Natural killer cell (primary cell): ENCODE measurements around the gene PKP3. TPM values are rescaled to one million over a fixed set of nuclear protein-coding genes. Genes with fewer than 3 reads are reported as not detected.
"Not testable (repeated sequence)": the region's sequence is repeated elsewhere in the genome, so short reads cannot be mapped to it uniquely, and the experiment has no call there.

ENCODE experiments used
- ATAC-seq, 3 donors: fragments of 150-1000 bp in 2 of 3; fragments of 200-7000 bp in 1 of 3; cut with Tn5 transposase; 1 replicate in 1 of 3; 2 replicates in 2 of 3; pipeline ENCODE4 v1.10.0; 2021; ENCODE audit warnings: mild to moderate bottlenecking in 2 of 3, moderate library complexity in 2 of 3
- DNase-seq, 2 donors: peaks; one replicate each; pipeline versions ENCODE4 v3.0.0 to v3.0.0-alpha.2; 2013 to 2021; ENCODE audit warnings: mixed read lengths in 1 of 2
- H3K27ac ChIP-seq: one replicate; pipeline ENCODE4 v1.5.1; 2013; ENCODE audit warnings: mild to moderate bottlenecking, low read length
- H3K27me3 ChIP-seq: one replicate; pipeline ENCODE4 v1.6.1; 2013; ENCODE audit warnings: low read length; ENCODE audit not compliant: control insufficient read depth, insufficient read depth
- H3K36me3 ChIP-seq: one replicate; pipeline ENCODE4 v1.6.1; 2013; ENCODE audit warnings: low read length; ENCODE audit not compliant: control insufficient read depth, insufficient read depth
- H3K4me1 ChIP-seq: one replicate; pipeline ENCODE4 v1.6.1; 2013; ENCODE audit warnings: low read length; ENCODE audit not compliant: control insufficient read depth, insufficient read depth
- H3K4me3 ChIP-seq: one replicate; pipeline ENCODE4 v1.5.1; 2013; ENCODE audit warnings: low read length
- H3K9me3 ChIP-seq: one replicate; pipeline ENCODE4 v1.6.1; 2013; ENCODE audit warnings: low read length; ENCODE audit not compliant: control insufficient read depth, insufficient read depth
- H3K27ac Mint-ChIP-seq, 2 donors: one replicate each; pipeline ENCODE4 v1.8.0; 2022; ENCODE audit warnings: mild to moderate bottlenecking in 2 of 2, mixed read lengths in 2 of 2, moderate library complexity in 1 of 2
- H3K27me3 Mint-ChIP-seq, 2 donors: one replicate each; pipeline ENCODE4 v1.8.0; 2022; ENCODE audit warnings: low read depth in 2 of 2, mixed read lengths in 2 of 2
- H3K36me3 Mint-ChIP-seq: one replicate; pipeline ENCODE4 v1.8.0; 2022; ENCODE audit warnings: mixed read lengths
- H3K4me1 Mint-ChIP-seq, 2 donors: one replicate each; pipeline ENCODE4 v1.8.0; 2022; ENCODE audit warnings: mixed read lengths in 2 of 2
- H3K4me3 Mint-ChIP-seq: one replicate; pipeline ENCODE4 v1.8.0; 2022; ENCODE audit warnings: mild to moderate bottlenecking, moderate library complexity, mixed read lengths
- H3K9me3 Mint-ChIP-seq, 2 donors: one replicate each; pipeline ENCODE4 v1.8.0; 2022; ENCODE audit warnings: mixed read lengths in 2 of 2
- CTCF ChIP-seq: fragments of 200-600 bp; IDR thresholded peaks from one replicate; pipeline ENCODE4 v1.8.0; 2022; ENCODE audit warnings: antibody characterized with exemption
- WGBS: methylation state at CpG from one replicate; pipeline ENCODE4 v1.1.7; 2013; ENCODE audit warnings: missing lambda C conversion rate; ENCODE audit not compliant: insufficient coverage; 5-methylcytosine and 5-hydroxymethylcytosine counted together
- intact Hi-C: fragments of 100-400 bp; cut with micrococcal nuclease; formaldehyde crosslinking; loops from one replicate; pipeline ENCODE4 v1.14.2; 2022
- total RNA-seq, 4 donors: library from RNA; stranded (reverse); fragments of 120-200 nt in 1 of 4; gene quantifications; one replicate each; pipeline versions ENCODE4 v1.2.3 to v1.2.4, GENCODE V29; 2013 to 2022

PKP3 gene
- total RNA-seq, 3 donors from 2014 or later (not counting 1 experiment from before 2014, with no cell fraction given), result 0.29 to 0.56 TPM; not detected in 1

- intact Hi-C loops, result no loop called here
- Histone ChIP-seq H3K36me3 (no peaks in the 10 kb centered on the region), H3K4me3 (no peak overlapping the region), H3K27ac (no peak overlapping the region), H3K27me3 (no peaks in the 10 kb centered on the region), H3K9me3 (no peaks in the 10 kb centered on the region), H3K4me1 (no peaks in the 10 kb centered on the region)
- Mint-ChIP-seq H3K9me3 (peaks cover 4 to 8% of the 10 kb centered on the region in 2 donors), H3K36me3 (peaks cover 9% of the 10 kb centered on the region), H3K27me3 (peaks cover 7 to 9% of the 10 kb centered on the region in 2 donors), H3K4me1 (no peaks in the 10 kb centered on the region), H3K4me3 (no peak overlapping the region), H3K27ac (no peak overlapping the region)
- 98% methylated on average over 3 of the region's 4 CpGs for WGBS
- DNase-seq, result no peak
- no peak for TF ChIP-seq CTCF
- no peak for ATAC-seq
Measured at GRCh38 chr11:424232-424631, 30.2 kb downstream of the PKP3 start.

- H3K36me3 Mint-ChIP-seq, H3K36me3 ChIP-seq, H3K4me1 Mint-ChIP-seq, H3K27ac ChIP-seq, H3K9me3 ChIP-seq, H3K4me1 ChIP-seq, intact Hi-C loops, H3K9me3 Mint-ChIP-seq, H3K27me3 Mint-ChIP-seq, DNase-seq, H3K27ac Mint-ChIP-seq, ATAC-seq, H3K4me3 Mint-ChIP-seq, H3K27me3 ChIP-seq, H3K4me3 ChIP-seq: not testable (repeated sequence)
- 85% methylated on average over 29 of the region's 45 CpGs for WGBS
Measured at GRCh38 chr11:424766-425165, 30.8 kb downstream of the PKP3 start.

- H3K4me1 Mint-ChIP-seq, result no peaks in the 10 kb centered on the region
- H3K27me3 ChIP-seq, result no peaks in the 10 kb centered on the region
- peaks cover 7 to 9% of the 10 kb centered on the region in 2 donors for H3K27me3 Mint-ChIP-seq
- H3K9me3 ChIP-seq, result no peaks in the 10 kb centered on the region
- H3K36me3 ChIP-seq, result no peaks in the 10 kb centered on the region
- no peak for TF ChIP-seq CTCF
- H3K27ac Mint-ChIP-seq, result no peak overlapping the region
- no peak overlapping the region for H3K4me3 ChIP-seq
- H3K4me1 ChIP-seq, result no peaks in the 10 kb centered on the region
- DNase-seq (no peak), ATAC-seq (no peak)
- WGBS, result 91% methylated on average over 3 of the region's 4 CpGs
- intact Hi-C loops, result no loop called here
- H3K4me3 Mint-ChIP-seq, result no peak overlapping the region
- peaks cover 9% of the 10 kb centered on the region for H3K36me3 Mint-ChIP-seq
- no peak overlapping the region for H3K27ac ChIP-seq
- peaks cover 4 to 8% of the 10 kb centered on the region in 2 donors for H3K9me3 Mint-ChIP-seq
Measured at GRCh38 chr11:425301-425700, 31.3 kb downstream of the PKP3 start.

GRCh38 chr11:426851-427250 lies 32.8 kb downstream of the PKP3 start:
- no peak for TF ChIP-seq CTCF
- Histone ChIP-seq H3K4me1 (no peaks in the 10 kb centered on the region), H3K27ac (no peak overlapping the region), H3K36me3 (no peaks in the 10 kb centered on the region), H3K4me3 (no peak overlapping the region), H3K27me3 (no peaks in the 10 kb centered on the region), H3K9me3 (no peaks in the 10 kb centered on the region)
- DNase-seq (peak in 1 of 2 donors; percentile 12), ATAC-seq (no peak)
- Mint-ChIP-seq H3K27ac (no peak overlapping the region), H3K4me3 (no peak overlapping the region), H3K36me3 (peaks cover 9% of the 10 kb centered on the region), H3K4me1 (no peaks in the 10 kb centered on the region), H3K27me3 (peaks cover 7 to 9% of the 10 kb centered on the region in 2 donors), H3K9me3 (peaks cover 4 to 8% of the 10 kb centered on the region in 2 donors)
- WGBS, result 96% methylated on average over 8 of the region's 8 CpGs
- intact Hi-C loops, result no loop called here
